H1 (cell line): ENCODE results near the gene TLR8.

ENCODE experiments used
- GABPA ChIP-seq: IDR thresholded peaks from 2 replicates; pipeline ENCODE4 v1.6.1; 2011; ENCODE audit warnings: mild to moderate bottlenecking, low read length, moderate library complexity, borderline replicate concordance; ENCODE audit not compliant: insufficient read depth
- JUN ChIP-seq: IDR thresholded peaks from 2 replicates; pipeline ENCODE4 v1.6.1; 2011; ENCODE audit warnings: low read depth, mild to moderate bottlenecking, improper control_type of control experiment, low read length
- KDM5A ChIP-seq: fragments of 200-600 bp; IDR thresholded peaks from 2 replicates; pipeline ENCODE4 v1.7.1; 2012; ENCODE audit warnings: mild to moderate bottlenecking, low read length, inconsistent platforms, mixed read lengths
- POLR2AphosphoS5 ChIP-seq: IDR thresholded peaks from 2 replicates; pipeline ENCODE4 v1.6.1; 2011; ENCODE audit warnings: low read depth, low read length
- RAD21 ChIP-seq, 2 experiments: IDR thresholded peaks in 1 of 2; conservative IDR thresholded peaks in 1 of 2; 2 replicates each; pipeline ENCODE4 v1.6.1; 2011; ENCODE audit warnings: low read depth in 2 of 2, low read length in 2 of 2, improper control_type of control experiment in 1 of 2, inconsistent platforms in 1 of 2, mild to moderate bottlenecking in 1 of 2, moderate library complexity in 1 of 2
- RBBP5 ChIP-seq: IDR thresholded peaks from 2 replicates; pipeline ENCODE4 v1.7.1; 2012; ENCODE audit warnings: low read depth, mild to moderate bottlenecking, inconsistent platforms, low read length, moderate library complexity, borderline replicate concordance
- SIN3A ChIP-seq, 2 experiments: IDR thresholded peaks in 1 of 2; conservative IDR thresholded peaks in 1 of 2; 2 replicates each; pipeline ENCODE4 v1.6.1; 2011 to 2012; ENCODE audit warnings: low read length in 2 of 2, improper control_type of control experiment in 1 of 2, low read depth in 1 of 2, mild to moderate bottlenecking in 1 of 2
- TEAD4 ChIP-seq: IDR thresholded peaks from 2 replicates; pipeline ENCODE4 v1.6.1; 2012; ENCODE audit warnings: low read depth, low read length, inconsistent platforms, mixed read lengths
- ZNF274 ChIP-seq: IDR thresholded peaks from 2 replicates; pipeline ENCODE4 v1.7.0; 2012; ENCODE audit warnings: low read length, borderline replicate concordance; ENCODE audit errors: extremely low read depth
- TF ChIP-seq, protein P1 (sequence below), 3 experiments: IDR thresholded peaks; 1 replicate in 2 of 3; 2 replicates in 1 of 3; pipeline versions ENCODE4 v1.5.1 to v1.6.1; 2011; ENCODE audit warnings: low read length in 3 of 3, mild to moderate bottlenecking in 3 of 3, inconsistent platforms in 2 of 3, low read depth in 1 of 3, moderate library complexity in 1 of 3; ENCODE audit not compliant: insufficient read depth in 1 of 3; ENCODE audit errors: control extremely low read depth in 1 of 3

DNA sequence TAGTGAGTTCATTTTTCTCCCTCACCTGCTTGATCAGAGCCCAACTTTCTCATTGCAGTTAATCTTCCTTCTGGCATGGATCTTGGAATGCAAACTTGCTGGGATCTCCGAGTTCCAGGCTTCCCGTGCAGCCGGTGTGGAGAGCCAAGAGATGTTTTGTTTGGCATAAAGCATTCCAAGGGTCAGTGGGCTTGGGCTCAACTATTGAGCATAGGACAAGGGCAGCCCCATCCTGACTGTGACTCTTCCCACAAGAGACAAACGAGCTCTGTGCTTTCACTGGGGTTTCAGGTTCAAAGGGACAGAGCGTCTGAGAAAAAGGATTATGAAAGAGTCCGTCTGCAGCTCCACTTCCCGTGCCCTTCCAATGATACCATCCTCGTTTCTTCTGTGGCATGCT, 29.0 kb upstream of the TLR8 start:
- TF ChIP-seq, protein P1, sequence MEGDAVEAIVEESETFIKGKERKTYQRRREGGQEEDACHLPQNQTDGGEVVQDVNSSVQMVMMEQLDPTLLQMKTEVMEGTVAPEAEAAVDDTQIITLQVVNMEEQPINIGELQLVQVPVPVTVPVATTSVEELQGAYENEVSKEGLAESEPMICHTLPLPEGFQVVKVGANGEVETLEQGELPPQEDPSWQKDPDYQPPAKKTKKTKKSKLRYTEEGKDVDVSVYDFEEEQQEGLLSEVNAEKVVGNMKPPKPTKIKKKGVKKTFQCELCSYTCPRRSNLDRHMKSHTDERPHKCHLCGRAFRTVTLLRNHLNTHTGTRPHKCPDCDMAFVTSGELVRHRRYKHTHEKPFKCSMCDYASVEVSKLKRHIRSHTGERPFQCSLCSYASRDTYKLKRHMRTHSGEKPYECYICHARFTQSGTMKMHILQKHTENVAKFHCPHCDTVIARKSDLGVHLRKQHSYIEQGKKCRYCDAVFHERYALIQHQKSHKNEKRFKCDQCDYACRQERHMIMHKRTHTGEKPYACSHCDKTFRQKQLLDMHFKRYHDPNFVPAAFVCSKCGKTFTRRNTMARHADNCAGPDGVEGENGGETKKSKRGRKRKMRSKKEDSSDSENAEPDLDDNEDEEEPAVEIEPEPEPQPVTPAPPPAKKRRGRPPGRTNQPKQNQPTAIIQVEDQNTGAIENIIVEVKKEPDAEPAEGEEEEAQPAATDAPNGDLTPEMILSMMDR (IDR thresholded peaks at IDR 0.05; ENCODE audit: control extremely low read depth in 1 of 3, insufficient read depth in 1 of 3, low read depth in 1 of 3, low read length in 3 of 3): no peak
- no peak for TF ChIP-seq JUN
- TF ChIP-seq KDM5A: no peak
- no peak for TF ChIP-seq POLR2AphosphoS5
- no peak for TF ChIP-seq ZNF274
- TF ChIP-seq SIN3A (conservative IDR thresholded peaks at IDR 0.05 in 1 of 2, IDR thresholded peaks at IDR 0.05 in 1 of 2; ENCODE audit: low read depth in 1 of 2, low read length in 2 of 2): no peak
- TF ChIP-seq GABPA: no peak
- TF ChIP-seq RBBP5: no peak
- TF ChIP-seq RAD21 (IDR thresholded peaks at IDR 0.05 in 1 of 2, conservative IDR thresholded peaks at IDR 0.05 in 1 of 2; ENCODE audit: low read depth in 2 of 2, low read length in 2 of 2): no peak
- TF ChIP-seq TEAD4: no peak
